Liver (tissue), 9 donors: ENCODE results near the gene ECHS1. TPM values are rescaled to one million over a fixed set of nuclear protein-coding genes. Genes with fewer than 3 reads are reported as not detected.

Source experiments
- DNase-seq: peaks from one replicate; pipeline ENCODE4 v3.0.0-alpha.2; 2017; ENCODE audit warnings: low spot score
- H3K27ac ChIP-seq, 2 donors: one replicate each; pipeline ENCODE4 v1.7.0; 2013; ENCODE audit warnings: inconsistent platforms in 2 of 2, low read length in 2 of 2, control low read depth in 1 of 2, low read depth in 1 of 2, mild to moderate bottlenecking in 1 of 2
- H3K27me3 ChIP-seq, 4 donors: one replicate each; pipeline versions ENCODE4 v1.6.1 to v1.7.0; 2013; ENCODE audit warnings: low read length in 3 of 4, inconsistent platforms in 1 of 4, mild to moderate bottlenecking in 1 of 4, moderate library complexity in 1 of 4; ENCODE audit not compliant: control insufficient read depth in 4 of 4, insufficient read depth in 4 of 4
- H3K36me3 ChIP-seq, 4 donors: one replicate each; pipeline versions ENCODE4 v1.6.1 to v1.7.0; 2013; ENCODE audit warnings: low read length in 3 of 4, mild to moderate bottlenecking in 3 of 4, low read depth in 1 of 4, moderate library complexity in 1 of 4; ENCODE audit not compliant: control insufficient read depth in 4 of 4, insufficient read depth in 3 of 4
- H3K4me1 ChIP-seq, 4 donors: one replicate each; pipeline versions ENCODE4 v1.6.1 to v1.7.0; 2013; ENCODE audit warnings: low read length in 3 of 4, mild to moderate bottlenecking in 3 of 4, moderate library complexity in 1 of 4; ENCODE audit not compliant: control insufficient read depth in 4 of 4, insufficient read depth in 4 of 4
- H3K4me3 ChIP-seq, 3 donors: one replicate each; pipeline versions ENCODE4 v1.6.1 to v1.7.0; 2013; ENCODE audit warnings: low read length in 3 of 3, control low read depth in 1 of 3, low read depth in 1 of 3, mild to moderate bottlenecking in 1 of 3
- H3K9ac ChIP-seq, 2 donors: one replicate each; pipeline ENCODE4 v1.7.0; 2013; ENCODE audit warnings: low read length in 2 of 2, mild to moderate bottlenecking in 2 of 2, moderate library complexity in 2 of 2, control low read depth in 1 of 2, low read depth in 1 of 2
- H3K9me3 ChIP-seq, 4 donors: one replicate each; pipeline versions ENCODE4 v1.6.1 to v1.7.0; 2013; ENCODE audit warnings: low read length in 3 of 4; ENCODE audit not compliant: control insufficient read depth in 4 of 4
- EGR1 ChIP-seq, 2 donors: IDR thresholded peaks; 2 replicates each; pipeline ENCODE4 v1.6.1; 2016 to 2018; ENCODE audit warnings: antibody characterized with exemption in 2 of 2, low read depth in 2 of 2
- FOXA1 ChIP-seq: IDR thresholded peaks from 2 replicates; pipeline ENCODE4 v1.6.1; 2016; ENCODE audit warnings: antibody characterized with exemption
- FOXA2 ChIP-seq: IDR thresholded peaks from 2 replicates; pipeline ENCODE4 v1.6.1; 2016; ENCODE audit warnings: antibody characterized with exemption
- GABPA ChIP-seq, 2 donors: IDR thresholded peaks in 1 of 2; conservative IDR thresholded peaks in 1 of 2; 2 replicates each; pipeline ENCODE4 v1.6.1; 2016; ENCODE audit warnings: antibody characterized with exemption in 2 of 2, mild to moderate bottlenecking in 1 of 2, moderate library complexity in 1 of 2
- HNF4G ChIP-seq: IDR thresholded peaks from 2 replicates; pipeline ENCODE4 v1.6.1; 2016; ENCODE audit warnings: antibody characterized with exemption
- JUND ChIP-seq, 2 donors: IDR thresholded peaks; 2 replicates each; pipeline ENCODE4 v1.6.1; 2016; ENCODE audit warnings: antibody characterized with exemption in 2 of 2
- NR2F2 ChIP-seq: IDR thresholded peaks from 2 replicates; pipeline ENCODE4 v1.6.1; 2016; ENCODE audit warnings: antibody characterized with exemption
- RAD21 ChIP-seq, 2 donors: IDR thresholded peaks; 2 replicates each; pipeline ENCODE4 v1.6.1; 2016; ENCODE audit warnings: antibody characterized with exemption in 2 of 2, mild to moderate bottlenecking in 2 of 2
- RXRA ChIP-seq, 2 donors: IDR thresholded peaks; 2 replicates each; pipeline ENCODE4 v1.6.1; 2017 to 2018; ENCODE audit warnings: antibody characterized with exemption in 2 of 2, mild to moderate bottlenecking in 1 of 2
- SP1 ChIP-seq: IDR thresholded peaks from 2 replicates; pipeline ENCODE4 v1.6.1; 2018; ENCODE audit warnings: antibody characterized with exemption, mild to moderate bottlenecking
- TAF1 ChIP-seq: conservative IDR thresholded peaks from 2 replicates; pipeline ENCODE4 v1.6.1; 2016; ENCODE audit warnings: antibody characterized with exemption, mild to moderate bottlenecking
- YY1 ChIP-seq: IDR thresholded peaks from 2 replicates; pipeline ENCODE4 v1.6.1; 2016; ENCODE audit warnings: antibody characterized with exemption, mild to moderate bottlenecking
- WGBS: extraction: QIAGEN DNeasy Blood & Tissue Kit; methylation state at CpG from one replicate; pipeline ENCODE4 v1.1.7; 2013; 5-methylcytosine and 5-hydroxymethylcytosine counted together
- polyA plus RNA-seq, 2 donors: library from polyadenylated mRNA; stranded (reverse) in 1 of 2; unstranded in 1 of 2; fragments of 200-250 nt in 1 of 2; fragments of >200 nt in 1 of 2; fragmentation: Nextera tagmentation in 1 of 2; extraction: Ambion mirVana in 1 of 2; gene quantifications; one replicate each; pipeline versions ENCODE4 v1.2.1 to v1.2.3, GENCODE V29; 2013 to 2015
- total RNA-seq, 2 donors: library from RNA; depleted of rRNA; stranded (reverse); fragments of >200 nt; gene quantifications; one replicate each; pipeline ENCODE4 v1.2.3, GENCODE V29; 2014
- TF ChIP-seq, protein P1 (sequence below): IDR thresholded peaks from 2 replicates; pipeline ENCODE4 v1.6.1; 2016; ENCODE audit warnings: antibody characterized with exemption
- TF ChIP-seq, protein P2 (sequence below): fragments of 150-350 bp; IDR thresholded peaks from 2 replicates; pipeline ENCODE4 v1.5.1; 2017; ENCODE audit warnings: improper control_type of control experiment, low read depth, low read length; ENCODE audit not compliant: missing input control
- TF ChIP-seq, protein P3 (sequence below): IDR thresholded peaks from 2 replicates; pipeline ENCODE4 v1.6.1; 2016; ENCODE audit warnings: antibody characterized with exemption
- TF ChIP-seq, protein P4 (sequence below): IDR thresholded peaks from 2 replicates; pipeline ENCODE4 v1.6.1; 2016; ENCODE audit warnings: antibody characterized with exemption, mild to moderate bottlenecking
- TF ChIP-seq, protein P5 (sequence below): IDR thresholded peaks from 2 replicates; pipeline ENCODE4 v1.6.1; 2016; ENCODE audit warnings: antibody characterized with exemption
- donor health status: healthy.
- donor health status: healthy.
- donor health status: healthy.
- donor health status: healthy.
- donor health status: healthy.

ECHS1 gene
- total and polyA plus RNA-seq, 4 donors = 41.5 to 849 (median 354) TPM

DNA sequence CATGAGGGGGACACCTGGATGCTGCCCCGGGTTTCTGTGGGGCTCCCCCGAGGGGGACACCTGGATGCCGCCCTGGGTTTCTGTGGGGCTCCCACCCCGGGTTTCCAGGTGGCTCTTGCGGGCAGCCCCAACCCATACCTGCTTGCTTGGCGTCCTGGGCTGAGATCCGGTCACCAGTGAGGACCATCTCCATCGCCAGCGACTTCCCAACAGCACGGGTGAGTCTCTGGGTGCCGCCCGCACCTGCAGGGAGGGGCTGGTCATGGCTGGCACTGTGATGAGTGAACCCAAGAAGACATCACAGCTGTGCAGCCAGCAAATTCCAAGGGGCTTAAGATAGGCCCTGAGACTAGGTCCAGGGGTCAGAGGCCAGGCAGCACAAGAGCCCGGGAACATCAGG lies 6.4 kb downstream of the ECHS1 start:
- no peak for DNase-seq
- Histone ChIP-seq H3K4me1 (peaks cover 0 to 27% (median 13%) of the 10 kb centered on the region in 4 donors), H3K27ac (no peak overlapping the region), H3K9me3 (no peaks in the 10 kb centered on the region), H3K27me3 (no peaks in the 10 kb centered on the region), H3K9ac (no peak overlapping the region), H3K36me3 (peaks cover 36 to 73% (median 62%) of the 10 kb centered on the region in 4 donors), H3K4me3 (no peak overlapping the region)
- WGBS = 96% methylated on average over 13 of the region's 13 CpGs
- TF ChIP-seq RXRA (IDR thresholded peaks at IDR 0.05) = no peak
- TF ChIP-seq FOXA2 = no peak
- TF ChIP-seq, protein P1, sequence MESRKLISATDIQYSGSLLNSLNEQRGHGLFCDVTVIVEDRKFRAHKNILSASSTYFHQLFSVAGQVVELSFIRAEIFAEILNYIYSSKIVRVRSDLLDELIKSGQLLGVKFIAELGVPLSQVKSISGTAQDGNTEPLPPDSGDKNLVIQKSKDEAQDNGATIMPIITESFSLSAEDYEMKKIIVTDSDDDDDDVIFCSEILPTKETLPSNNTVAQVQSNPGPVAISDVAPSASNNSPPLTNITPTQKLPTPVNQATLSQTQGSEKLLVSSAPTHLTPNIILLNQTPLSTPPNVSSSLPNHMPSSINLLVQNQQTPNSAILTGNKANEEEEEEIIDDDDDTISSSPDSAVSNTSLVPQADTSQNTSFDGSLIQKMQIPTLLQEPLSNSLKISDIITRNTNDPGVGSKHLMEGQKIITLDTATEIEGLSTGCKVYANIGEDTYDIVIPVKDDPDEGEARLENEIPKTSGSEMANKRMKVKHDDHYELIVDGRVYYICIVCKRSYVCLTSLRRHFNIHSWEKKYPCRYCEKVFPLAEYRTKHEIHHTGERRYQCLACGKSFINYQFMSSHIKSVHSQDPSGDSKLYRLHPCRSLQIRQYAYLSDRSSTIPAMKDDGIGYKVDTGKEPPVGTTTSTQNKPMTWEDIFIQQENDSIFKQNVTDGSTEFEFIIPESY = no peak
- TF ChIP-seq GABPA (IDR thresholded peaks at IDR 0.05 in 1 of 2, conservative IDR thresholded peaks at IDR 0.05 in 1 of 2) = no peak
- no peak for TF ChIP-seq TAF1
- no peak for TF ChIP-seq SP1
- no peak for TF ChIP-seq EGR1 (IDR thresholded peaks at IDR 0.05; ENCODE audit: low read depth in 2 of 2)
- no peak for TF ChIP-seq YY1
- TF ChIP-seq NR2F2 = no peak
- TF ChIP-seq, protein P2, sequence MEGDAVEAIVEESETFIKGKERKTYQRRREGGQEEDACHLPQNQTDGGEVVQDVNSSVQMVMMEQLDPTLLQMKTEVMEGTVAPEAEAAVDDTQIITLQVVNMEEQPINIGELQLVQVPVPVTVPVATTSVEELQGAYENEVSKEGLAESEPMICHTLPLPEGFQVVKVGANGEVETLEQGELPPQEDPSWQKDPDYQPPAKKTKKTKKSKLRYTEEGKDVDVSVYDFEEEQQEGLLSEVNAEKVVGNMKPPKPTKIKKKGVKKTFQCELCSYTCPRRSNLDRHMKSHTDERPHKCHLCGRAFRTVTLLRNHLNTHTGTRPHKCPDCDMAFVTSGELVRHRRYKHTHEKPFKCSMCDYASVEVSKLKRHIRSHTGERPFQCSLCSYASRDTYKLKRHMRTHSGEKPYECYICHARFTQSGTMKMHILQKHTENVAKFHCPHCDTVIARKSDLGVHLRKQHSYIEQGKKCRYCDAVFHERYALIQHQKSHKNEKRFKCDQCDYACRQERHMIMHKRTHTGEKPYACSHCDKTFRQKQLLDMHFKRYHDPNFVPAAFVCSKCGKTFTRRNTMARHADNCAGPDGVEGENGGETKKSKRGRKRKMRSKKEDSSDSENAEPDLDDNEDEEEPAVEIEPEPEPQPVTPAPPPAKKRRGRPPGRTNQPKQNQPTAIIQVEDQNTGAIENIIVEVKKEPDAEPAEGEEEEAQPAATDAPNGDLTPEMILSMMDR = no peak
- no peak for TF ChIP-seq RAD21 (IDR thresholded peaks at IDR 0.05)

DNA sequence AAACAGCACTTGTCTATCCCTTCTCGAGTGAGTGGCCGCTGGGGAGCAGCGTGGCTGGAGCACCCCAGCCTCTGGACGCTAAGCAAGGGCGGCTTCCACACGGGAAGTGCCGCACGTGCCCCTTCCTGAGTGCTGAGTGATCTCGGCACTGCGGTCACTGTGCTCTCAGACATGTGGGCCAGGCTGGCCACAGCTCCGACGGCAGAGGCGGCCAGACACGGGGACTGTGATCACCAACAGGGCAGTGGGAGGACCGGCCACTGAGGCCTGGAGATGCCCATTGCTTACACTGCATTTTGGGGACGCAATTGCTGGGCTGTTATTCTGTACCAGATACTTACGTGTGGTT lies 7.0 kb downstream of the ECHS1 start:
- Histone ChIP-seq H3K9ac (no peak overlapping the region), H3K27me3 (no peaks in the 10 kb centered on the region), H3K4me1 (peaks cover 0 to 22% (median 12%) of the 10 kb centered on the region in 4 donors), H3K27ac (no peak overlapping the region), H3K4me3 (no peak overlapping the region), H3K9me3 (no peaks in the 10 kb centered on the region), H3K36me3 (peaks cover 36 to 76% (median 62%) of the 10 kb centered on the region in 4 donors)
- 87% methylated on average over 17 of the region's 17 CpGs for WGBS
- no peak for DNase-seq
- TF ChIP-seq, protein P3, sequence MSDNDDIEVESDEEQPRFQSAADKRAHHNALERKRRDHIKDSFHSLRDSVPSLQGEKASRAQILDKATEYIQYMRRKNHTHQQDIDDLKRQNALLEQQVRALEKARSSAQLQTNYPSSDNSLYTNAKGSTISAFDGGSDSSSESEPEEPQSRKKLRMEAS = no peak
- TF ChIP-seq, protein P4, sequence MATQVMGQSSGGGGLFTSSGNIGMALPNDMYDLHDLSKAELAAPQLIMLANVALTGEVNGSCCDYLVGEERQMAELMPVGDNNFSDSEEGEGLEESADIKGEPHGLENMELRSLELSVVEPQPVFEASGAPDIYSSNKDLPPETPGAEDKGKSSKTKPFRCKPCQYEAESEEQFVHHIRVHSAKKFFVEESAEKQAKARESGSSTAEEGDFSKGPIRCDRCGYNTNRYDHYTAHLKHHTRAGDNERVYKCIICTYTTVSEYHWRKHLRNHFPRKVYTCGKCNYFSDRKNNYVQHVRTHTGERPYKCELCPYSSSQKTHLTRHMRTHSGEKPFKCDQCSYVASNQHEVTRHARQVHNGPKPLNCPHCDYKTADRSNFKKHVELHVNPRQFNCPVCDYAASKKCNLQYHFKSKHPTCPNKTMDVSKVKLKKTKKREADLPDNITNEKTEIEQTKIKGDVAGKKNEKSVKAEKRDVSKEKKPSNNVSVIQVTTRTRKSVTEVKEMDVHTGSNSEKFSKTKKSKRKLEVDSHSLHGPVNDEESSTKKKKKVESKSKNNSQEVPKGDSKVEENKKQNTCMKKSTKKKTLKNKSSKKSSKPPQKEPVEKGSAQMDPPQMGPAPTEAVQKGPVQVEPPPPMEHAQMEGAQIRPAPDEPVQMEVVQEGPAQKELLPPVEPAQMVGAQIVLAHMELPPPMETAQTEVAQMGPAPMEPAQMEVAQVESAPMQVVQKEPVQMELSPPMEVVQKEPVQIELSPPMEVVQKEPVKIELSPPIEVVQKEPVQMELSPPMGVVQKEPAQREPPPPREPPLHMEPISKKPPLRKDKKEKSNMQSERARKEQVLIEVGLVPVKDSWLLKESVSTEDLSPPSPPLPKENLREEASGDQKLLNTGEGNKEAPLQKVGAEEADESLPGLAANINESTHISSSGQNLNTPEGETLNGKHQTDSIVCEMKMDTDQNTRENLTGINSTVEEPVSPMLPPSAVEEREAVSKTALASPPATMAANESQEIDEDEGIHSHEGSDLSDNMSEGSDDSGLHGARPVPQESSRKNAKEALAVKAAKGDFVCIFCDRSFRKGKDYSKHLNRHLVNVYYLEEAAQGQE = no peak
- TF ChIP-seq EGR1 (IDR thresholded peaks at IDR 0.05; ENCODE audit: low read depth in 2 of 2) (no peak), JUND (IDR thresholded peaks at IDR 0.05) (no peak), SP1 (no peak), NR2F2 (no peak), GABPA (IDR thresholded peaks at IDR 0.05 in 1 of 2, conservative IDR thresholded peaks at IDR 0.05 in 1 of 2) (no peak), FOXA1 (no peak), YY1 (no peak), FOXA2 (no peak), TAF1 (no peak), RAD21 (IDR thresholded peaks at IDR 0.05) (no peak), RXRA (IDR thresholded peaks at IDR 0.05) (no peak), HNF4G (no peak)
- TF ChIP-seq, protein P1 = no peak
- TF ChIP-seq, protein P2 = no peak
- TF ChIP-seq, protein P5, sequence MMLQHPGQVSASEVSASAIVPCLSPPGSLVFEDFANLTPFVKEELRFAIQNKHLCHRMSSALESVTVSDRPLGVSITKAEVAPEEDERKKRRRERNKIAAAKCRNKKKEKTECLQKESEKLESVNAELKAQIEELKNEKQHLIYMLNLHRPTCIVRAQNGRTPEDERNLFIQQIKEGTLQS = no peak
